GM19468 (cell line): Measurements from ENCODE around the gene TACR1.
"Not testable (repeated sequence)": the region's sequence is repeated elsewhere in the genome, so short reads cannot be mapped to it uniquely, and the experiment has no call there.

Source experiments
- ATAC-seq: cut with Tn5 transposase; IDR thresholded peaks from one replicate; pipeline ENCODE4 v1.9.1; 2021; ENCODE audit warnings: mild to moderate bottlenecking, moderate library complexity, moderate number of reproducible peaks; ENCODE audit not compliant: unreplicated experiment; ENCODE audit errors: extremely low read depth

Gene TACR1

DNA sequence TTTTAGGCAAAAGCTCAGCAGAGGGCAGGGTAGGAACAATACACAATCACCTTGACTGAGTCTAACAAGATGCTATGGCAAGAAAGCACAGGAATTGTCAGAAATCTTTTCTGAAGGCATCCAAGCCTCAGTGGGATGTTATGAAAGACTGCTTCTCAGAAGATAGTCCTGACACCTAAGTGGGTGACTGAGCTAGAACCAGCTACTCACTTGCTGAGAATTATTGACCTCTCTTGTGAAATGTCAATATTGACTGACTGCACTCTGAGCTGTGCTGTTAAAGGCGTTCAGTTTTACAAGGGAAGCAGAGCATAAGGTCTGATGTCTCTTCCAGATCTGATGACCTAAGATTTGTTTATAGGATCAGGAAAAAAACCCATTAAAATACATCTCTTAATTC, 46.1 kb downstream of the TACR1 start:
- no peak for ATAC-seq

DNA sequence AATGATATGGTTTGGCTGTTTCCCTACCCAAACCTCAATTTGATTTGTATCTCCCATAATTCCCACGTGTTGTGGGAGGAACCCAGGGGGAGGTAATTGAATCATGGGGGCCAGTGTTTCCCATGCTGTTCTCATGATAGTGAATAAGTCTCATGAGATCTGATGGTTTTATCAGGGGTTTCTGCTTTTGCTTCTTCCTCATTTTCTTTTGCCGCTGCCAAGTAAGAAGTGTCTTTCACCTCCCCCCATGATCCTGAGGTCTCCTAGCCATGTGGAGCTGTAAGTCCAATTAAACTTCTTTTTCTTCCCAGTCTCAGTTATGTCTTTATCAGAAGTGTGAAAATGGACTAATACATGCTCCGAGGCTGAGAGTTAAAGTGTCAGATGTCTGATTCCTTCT, 47.1 kb downstream of the TACR1 start:
- ATAC-seq, result not testable (repeated sequence)

DNA sequence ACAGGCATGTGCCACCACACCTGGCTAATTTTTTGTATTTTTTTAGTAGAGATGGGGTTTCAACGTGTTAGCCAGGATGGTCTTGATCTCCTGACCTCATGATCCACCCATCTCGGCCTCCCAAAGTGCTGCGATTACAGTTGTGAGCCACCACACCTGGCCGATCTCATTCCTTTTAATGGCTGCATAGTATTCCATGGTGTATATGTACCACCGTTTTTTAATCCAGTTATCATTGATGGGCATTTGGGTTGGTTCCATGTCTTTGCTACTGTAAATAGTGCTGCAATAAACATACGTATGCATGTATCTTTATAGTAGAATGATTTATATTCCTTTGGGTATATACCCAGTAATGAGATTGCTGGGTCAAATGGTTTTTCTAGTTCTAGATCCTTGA, 51.4 kb downstream of the TACR1 start:
- ATAC-seq, result not testable (repeated sequence)

DNA sequence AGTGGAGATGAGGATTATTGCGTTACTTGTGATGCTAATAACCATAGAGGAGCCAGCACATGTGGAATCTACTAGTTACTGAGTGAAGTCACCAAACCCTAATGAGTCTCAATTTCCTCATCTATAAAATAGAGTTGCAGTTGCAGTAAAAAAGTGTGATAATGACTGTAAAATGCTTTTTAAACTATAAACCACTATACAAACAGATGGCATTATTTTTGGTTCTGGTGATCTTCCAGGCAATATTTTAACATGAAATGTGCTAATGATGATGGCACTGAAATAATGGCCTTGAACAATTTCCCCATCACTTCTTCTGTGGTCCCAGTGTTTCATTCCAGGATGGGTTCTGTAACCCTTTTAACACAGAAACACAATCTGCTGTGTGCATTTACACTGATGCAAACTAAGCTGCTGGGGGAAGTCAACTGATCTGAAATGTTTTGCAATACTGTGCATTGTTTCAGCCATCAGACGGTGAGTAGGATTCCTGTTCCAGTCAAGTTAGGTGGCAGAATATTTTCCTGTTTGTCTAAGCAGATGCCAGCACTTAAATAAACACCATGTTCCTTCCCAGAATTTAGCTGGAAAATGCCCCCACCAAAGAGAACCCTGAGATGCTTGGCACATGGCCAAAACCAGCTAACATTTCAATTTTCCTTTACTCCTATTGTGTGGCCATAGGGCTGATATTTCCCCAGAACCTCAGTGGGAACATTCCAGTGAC, 52.6 kb downstream of the TACR1 start:
- no peak for ATAC-seq

DNA sequence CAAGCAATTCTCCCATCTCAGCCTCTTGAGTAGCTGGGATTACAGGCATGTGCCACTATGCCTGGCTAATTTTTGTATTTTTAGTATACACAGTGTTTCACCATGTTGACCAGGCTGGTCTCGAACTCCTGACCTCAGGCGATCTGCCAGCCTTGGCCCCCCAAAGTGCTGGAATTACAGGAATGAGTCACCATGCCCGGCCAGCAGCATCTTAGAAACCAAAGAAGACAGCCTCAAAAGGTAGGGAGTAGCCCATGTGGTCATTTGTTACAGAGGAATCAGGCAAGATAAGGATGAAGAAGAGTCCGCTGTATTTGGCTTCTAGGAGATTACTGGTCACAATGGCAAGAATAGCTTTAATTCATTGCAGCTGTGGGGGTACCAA, 53.1 kb downstream of the TACR1 start:
- ATAC-seq, result not testable (repeated sequence)

DNA sequence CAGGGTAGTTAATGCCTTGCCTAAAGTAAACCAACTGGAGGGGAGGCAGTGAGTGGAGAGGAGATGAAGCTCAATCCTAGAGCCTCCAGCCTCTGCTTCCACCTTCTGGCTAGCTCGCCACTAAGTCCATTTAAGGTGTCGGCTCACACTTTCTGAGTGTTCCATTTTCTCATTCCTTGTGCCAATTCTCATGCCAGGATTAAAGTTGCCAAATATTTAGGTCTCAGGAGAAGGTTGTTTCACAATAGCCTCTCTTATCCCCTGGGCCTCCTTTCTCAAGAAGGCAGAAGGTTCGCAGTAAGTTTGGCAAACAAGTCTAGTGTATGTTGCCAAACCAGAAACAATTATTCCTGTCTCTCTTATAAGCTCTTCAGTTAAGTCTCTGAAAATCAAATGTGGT, 57.2 kb downstream of the TACR1 start:
- no peak for ATAC-seq

DNA sequence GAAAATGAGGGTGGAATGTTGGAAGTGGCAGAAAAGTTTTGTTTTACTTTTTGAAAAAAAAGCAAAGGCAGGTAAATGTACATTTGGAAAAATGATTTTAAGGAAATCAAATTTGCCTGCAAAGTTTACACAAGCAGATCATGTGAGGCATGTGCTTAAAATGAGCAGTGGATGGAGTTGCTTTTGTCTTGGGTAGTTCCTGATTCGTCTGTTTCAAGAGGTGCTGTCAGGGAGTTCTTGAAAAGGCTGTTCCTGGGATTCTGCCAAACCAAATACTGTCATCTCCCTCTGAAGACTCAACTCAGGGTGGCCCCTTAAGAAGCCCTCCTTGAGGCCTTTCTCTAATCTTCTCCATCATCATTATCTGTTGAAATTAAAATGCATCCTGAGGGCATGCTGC, 59.0 kb downstream of the TACR1 start:
- ATAC-seq, result no peak

DNA sequence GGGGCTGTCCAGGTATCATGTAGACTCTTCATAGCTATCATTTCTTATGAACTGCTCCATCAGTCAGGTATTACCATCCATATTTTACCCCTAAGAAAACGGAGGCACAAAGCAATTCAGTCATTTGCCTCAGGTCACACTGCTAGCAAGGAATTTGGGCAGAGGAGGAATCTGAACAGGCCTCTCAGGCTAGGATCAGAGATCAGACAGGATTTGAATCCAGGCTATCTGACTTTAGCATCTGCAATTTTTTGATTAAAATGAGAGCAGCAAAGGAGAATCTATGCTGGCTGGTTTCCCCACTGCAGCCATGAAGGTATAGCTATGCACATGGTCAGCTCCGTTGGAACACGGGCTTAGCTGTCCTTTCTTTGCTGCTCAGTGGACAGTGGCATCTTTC, 60.1 kb downstream of the TACR1 start:
- ATAC-seq, result no peak

DNA sequence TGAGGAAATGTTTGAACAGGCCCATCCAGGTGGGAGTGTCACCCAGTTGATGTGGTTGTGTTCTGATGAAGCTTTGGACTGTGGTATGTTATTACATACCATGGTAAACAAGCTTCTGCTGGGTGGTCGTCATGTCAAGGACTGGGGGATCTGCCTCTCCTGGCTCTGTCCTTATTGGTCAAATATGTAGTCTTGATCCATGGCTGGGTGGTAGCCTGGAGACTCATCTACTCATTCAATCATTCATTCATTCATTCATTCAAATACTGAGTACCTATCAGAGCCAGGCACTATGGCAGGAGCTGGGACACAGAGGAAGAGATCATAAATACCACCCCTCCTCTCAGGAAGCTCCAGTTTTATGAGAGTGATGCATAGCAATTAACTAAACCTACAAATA, 60.8 kb downstream of the TACR1 start:
- ATAC-seq, result no peak

DNA sequence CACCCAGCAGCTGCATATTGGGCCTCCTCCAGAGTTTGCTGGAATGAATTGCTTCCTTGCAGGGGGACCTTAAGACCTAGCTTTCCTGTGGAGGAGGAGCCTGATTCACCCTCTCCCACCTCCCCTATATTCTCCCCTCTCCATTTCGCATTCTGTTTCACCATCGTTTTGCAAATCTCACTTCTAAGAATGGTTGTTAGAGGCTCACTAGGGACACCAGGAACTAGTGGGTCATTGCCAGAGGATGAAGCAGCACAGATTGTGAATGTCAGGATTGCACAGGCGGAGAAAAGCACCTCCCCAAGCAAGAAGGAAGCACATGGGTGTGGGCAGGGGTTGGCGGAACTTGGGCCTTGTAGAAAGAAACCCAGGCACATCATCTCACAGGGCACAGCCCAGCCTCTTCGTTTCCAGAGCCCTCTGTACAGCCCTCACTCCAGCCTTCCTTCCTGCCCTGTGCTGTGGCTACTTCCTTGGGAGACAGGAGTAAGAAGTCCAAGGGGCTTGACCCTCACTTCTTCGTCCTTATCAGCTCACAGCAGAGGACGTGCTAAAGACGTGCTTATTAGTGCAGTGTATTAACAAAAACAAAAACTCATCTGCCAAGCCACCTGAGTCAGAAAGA, 63.4 kb downstream of the TACR1 start:
- ATAC-seq, result no peak

DNA sequence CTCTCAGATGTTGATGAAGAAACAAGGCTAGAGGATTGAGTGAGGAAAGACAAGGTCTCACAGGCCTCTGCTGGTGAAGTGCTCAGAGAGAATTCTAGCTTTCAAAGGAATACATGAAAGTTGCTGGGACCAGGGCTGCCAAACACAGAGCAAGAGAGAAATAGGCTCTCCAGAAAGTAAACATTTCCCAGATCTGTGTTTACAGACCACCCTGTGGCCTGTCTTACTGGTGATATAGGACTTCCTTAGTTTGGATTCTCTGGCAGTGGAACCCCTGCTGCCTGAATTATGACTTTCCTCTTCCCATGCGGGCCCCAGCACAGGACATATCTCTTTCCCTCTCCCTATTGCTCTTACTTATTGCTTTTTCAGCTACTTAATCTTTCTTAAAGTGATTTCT, 64.5 kb downstream of the TACR1 start:
- no peak for ATAC-seq

DNA sequence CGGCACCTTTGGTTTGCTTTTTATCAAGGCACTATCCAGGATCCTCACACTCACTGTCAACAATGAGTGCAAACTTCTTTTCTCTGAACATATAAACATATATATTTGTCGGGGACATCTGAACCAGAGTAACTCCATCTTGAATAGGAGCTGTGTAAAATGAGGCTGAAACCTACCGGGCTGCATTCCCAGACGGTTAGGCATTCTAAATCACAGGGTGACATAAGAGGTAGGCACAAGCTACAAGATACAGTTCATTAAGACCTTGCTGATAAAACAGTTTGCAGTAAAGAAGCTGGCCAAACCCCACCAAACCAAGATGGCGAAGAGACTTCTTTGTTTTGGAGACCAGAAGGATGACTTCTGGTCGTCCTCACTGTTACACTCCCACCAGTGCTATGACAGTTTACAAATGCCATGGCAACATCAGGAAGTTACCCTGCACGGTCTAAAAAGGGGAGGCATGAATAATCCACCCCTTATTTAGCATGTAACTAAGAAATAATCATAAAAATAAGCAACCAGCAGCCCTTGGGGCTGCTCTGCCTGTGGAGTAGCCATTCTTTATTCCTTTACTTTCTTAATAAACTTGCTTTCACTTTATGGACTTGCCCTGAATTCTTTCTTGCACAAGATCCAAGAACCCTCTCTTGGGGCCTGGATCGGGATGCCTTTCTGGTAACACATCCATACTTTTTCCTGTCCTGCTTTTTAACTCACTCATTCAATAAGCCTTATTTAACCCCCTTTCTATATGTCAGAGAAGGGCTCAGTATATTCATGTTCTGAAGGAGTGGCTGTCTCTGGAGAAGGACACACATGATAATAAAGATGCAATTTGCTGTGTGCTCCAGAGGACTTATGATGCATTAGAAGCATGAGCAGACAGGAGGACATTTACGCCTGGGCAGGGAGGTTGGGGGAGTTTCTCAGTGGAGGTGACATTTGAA, 65.4 kb downstream of the TACR1 start:
- no peak for ATAC-seq

DNA sequence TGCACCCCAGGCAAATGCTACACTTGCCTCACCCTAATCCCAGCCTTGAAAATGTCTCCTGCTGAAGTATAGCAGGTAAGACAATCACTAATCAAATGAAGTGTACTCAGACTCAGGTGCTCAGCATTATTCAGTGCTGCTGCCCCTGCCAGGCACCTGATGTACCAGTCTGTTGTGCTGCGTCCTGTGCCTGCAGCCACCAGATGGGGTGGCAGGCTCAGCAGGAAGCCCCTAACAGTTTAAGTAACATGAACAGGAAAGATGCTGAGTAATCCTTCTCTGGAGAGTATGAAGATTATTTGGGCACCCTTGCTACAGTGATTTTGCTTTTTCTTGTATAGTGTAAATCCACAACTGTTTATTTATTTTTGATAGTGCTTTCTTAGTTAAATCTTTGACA, 69.1 kb downstream of the TACR1 start:
- no peak for ATAC-seq

DNA sequence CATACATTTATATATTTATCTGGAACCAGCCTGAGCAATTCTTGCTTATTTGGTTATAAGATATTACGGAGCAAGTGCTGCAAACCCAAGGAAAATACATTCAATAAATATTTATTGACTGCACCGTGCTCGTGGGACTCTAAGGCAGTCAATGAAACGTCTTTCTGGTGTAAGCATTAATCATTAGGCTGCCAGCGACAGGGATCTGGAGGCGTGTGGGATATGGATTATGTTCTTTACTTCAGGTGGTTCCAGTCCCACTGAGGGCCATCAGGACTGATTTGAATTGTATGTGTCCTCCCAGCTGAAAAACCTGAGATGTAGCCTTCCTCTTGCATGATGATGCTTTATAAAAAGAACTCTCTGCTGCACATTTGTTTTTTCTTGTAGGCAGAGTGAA, 75.4 kb downstream of the TACR1 start:
- no peak for ATAC-seq

DNA sequence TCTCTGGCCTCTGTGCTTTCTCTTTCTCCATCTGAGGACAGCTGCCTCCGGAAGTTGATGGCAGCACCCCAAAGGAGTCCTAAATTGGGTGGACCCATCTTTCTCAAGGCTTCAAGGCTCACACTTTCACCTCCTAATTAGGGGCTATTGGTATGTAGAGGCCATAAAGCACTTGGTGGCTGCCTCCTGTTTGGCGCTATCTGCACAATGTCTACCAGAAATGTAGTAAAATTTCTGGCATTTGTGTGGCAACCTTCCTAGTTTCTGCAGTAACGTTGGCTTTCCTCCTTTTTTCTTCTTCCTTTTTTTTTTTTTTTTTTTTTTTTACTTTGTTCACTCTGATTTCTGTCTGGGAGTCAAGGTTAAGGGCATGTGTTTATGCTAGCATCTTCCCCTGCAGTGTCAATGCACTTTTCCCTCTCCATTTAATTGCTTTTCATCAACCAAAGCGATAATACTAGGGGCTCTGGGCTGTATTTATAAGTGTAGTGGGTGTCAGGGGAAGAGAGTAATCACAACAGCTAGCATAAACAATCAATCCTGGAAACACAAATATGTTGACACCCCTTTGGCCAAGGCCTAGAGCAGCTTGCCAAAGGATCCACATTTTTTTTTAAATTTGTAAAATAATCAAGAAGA, 86.0 kb downstream of the TACR1 start:
- no peak for ATAC-seq

DNA sequence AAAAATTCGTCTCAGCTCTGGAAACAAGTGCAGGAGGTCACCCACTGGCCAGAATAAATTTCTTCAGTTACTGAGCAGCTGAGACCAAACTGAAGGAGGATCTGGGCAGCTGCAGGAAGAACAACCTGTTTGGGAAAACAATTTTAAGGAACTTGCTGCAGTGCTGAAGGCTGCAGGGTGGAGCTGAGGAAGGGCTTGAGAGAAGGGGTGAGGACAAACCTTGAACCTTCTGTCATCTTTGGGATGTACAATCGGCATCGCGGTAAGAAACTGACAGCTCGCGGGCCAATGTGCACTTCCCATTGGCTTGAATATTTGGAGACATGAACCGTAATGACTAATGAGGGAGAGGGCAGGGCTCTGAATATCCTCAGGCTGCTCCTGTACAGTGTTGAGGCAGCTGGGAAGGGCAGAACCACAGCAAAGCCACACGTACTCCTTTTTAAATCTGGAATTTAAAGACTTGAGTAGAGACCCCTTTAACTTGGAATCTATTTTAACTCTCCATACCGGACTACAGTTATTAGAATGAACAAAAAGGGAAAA, 90.3 kb downstream of the TACR1 start:
- no peak for ATAC-seq

DNA sequence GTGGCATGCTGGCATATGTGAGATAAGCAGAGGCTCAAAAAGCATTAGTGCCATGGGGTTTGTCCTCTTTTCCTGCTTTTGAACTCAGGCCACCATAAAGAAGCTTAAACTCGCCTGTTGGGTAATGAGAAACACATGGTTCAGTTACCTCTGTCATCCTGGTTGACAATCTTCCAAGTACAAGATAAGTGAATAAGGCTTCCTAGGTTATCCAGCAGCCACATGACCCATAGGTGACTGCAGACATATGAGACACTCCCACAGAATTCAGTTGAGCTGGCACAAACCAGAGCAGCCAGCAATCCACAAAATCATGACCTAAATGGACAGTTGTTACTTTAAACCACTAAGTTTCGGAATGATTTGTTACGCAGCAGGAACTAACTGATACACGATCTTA, 97.3 kb downstream of the TACR1 start:
- ATAC-seq, result no peak

DNA sequence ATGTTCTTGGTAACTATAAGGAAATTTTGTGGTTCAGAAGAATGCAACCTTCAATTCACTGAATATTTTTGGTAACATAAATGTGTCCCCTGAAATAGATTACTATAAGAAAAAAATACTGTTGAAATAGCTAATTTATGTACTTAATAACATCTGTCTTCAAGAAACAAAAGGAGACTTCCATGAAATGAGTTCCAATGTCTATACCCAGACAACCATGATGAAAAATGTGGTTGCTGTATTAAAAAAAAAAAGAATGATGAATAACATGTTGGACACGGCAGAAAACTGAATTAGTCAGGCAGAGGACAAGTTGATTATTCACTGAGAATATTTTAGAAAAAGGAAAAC, 98.5 kb downstream of the TACR1 start:
- no peak for ATAC-seq

DNA sequence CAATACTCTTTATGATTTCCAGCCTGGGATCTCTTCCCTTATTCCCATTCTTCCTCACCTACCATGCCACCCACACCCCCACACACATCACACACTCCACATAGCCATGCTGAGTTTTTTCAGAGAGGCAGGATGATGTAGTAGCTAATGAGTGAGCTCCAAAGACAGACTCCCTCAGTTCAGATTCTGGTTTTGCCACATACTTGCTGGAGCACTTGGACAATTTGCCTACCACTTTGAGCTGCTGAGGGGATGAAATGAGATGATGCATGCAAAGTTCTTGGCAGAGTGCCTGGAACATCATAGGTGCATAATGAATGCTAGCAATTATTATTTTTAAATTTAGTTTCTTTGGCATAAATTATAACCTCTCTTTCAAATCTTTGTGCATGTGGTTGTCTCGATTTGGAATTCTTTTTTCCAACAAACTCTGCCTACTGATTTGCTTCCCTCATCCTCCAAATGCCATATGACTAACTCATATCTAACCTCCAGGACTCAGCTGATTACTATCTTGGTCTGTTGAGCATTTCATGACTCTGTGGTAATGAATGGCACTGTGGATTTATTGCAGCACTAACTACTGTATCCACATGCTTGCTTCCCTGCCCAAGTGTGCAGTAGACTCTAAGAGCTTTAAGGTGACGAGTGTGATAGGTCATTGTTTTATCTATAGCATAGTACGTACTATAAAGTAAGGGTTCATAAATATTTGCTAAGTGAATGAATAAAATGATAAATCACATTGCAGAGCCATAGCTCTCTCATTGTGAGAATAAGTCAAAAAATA, 99.1 kb downstream of the TACR1 start:
- ATAC-seq, result no peak

DNA sequence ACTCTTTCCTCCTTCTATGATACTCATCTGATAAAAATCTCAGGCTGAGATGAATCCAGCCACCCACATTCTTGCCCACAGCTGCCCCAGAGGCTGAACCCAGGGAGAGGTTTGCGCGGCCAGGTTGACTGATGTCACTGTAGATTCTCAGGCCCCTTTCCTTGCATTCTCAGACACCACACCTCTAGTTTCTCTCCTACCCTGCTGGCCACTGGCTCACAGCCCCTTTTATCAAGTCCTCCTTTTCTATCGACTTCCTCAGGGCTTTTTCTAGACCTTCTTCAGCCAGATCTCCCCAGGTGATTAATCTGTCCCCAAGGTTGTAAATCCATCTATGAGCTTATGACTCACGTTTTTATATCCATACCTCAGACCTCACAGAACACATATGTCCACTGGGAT, 99.8 kb downstream of the TACR1 start:
- no peak for ATAC-seq
